ENCODE results near the gene ABHD16A. TPM values are rescaled to one million over a fixed set of nuclear protein-coding genes. Genes with fewer than 3 reads are reported as not detected.

ABHD16A gene
- total RNA-seq, 4 donors from 2014 or later = 39.2 to 82.9 (median 57.5) TPM

GRCh38 chr6:31717499-31718222 is 14.5 kb upstream of the ABHD16A start:
- Histone ChIP-seq H3K4me3 (no peak overlapping the region), H3K27ac (no peak overlapping the region)
- TF ChIP-seq POLR2A (IDR thresholded peaks at IDR 0.05) = no peak
- no peak for TF ChIP-seq CTCF (IDR thresholded peaks at IDR 0.05 in 4 of 5, conservative IDR thresholded peaks at IDR 0.05 in 1 of 5)

DNA sequence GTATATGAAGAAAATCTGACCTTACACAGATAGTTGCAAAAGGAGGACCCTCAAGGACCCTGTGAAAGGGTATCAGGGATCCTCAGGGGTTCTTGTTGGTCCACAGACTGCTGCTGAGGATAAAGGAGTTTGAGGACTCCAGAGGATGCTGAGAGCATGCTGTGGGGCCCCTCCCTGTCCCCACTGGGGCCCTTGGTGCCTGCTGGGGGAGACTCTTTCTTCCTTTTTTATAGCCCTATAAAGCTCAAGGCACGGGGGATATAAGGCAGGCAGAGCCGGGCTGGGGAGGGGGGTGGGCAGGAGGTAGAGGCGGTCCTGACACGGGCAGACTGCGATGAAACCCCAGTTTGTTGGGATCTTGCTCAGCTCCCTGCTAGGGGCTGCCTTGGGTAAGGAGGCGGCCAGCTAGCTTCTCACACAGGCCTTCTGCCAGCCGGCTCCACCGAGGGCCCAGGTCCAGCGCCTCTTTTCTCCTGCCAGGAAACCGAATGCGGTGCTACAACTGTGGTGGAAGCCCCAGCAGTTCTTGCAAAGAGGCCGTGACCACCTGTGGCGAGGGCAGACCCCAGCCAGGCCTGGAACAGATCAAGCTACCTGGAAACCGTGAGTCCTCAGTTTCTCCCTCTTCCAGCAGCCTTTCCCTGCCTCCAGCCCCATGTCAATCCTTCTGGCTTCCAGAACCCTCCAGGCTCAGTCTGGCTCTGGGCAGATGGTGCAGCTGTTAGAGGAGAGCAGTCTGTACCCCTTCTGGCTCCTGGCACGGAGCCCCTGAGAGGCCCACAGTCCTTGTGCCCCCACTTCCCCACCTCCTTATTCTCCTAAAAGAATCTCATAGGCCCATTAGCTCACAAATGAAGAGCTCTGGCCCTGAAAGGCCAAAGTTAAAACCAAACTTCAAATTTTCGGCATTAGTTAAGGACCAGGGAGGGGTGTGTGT is 12.2 kb upstream of the ABHD16A start, which contains the start of gene LY6G6D:
LY6G6D (plus strand) TSS at position 327 of the 937 bp plus-strand sequence; CDS start at position 335, 8 bp downstream.
- in situ Hi-C loops (cut with MboI; ENCODE audit: low sequenced_read_pairs in 4 of 4) = no loop called here
- no peak within 1 kb of the TSS for H3K27ac ChIP-seq
- H3K27me3 ChIP-seq = no peaks in the 10 kb centered on the region
- DNase-seq (no peak), ATAC-seq (peak in 1 of 2 donors; percentile 39)
- H3K9me3 ChIP-seq = no peaks in the 10 kb centered on the region
- TF ChIP-seq CTCF (IDR thresholded peaks at IDR 0.05 in 4 of 5, conservative IDR thresholded peaks at IDR 0.05 in 1 of 5) (no peak), POLR2A (IDR thresholded peaks at IDR 0.05) (no peak)
- no peaks in the 10 kb centered on the region for H3K36me3 ChIP-seq
- H3K4me3 ChIP-seq = no peak within 1 kb of the TSS
- intact Hi-C loops (cut with DNase I; ENCODE audit: low total_unique reads) = no loop called here
- no peaks in the 10 kb centered on the region for H3K4me1 ChIP-seq

More at GRCh38 chr6:31717499-31718222, 14.5 kb upstream of the ABHD16A start:
- no peak for ATAC-seq
- intact Hi-C loops (cut with DNase I; ENCODE audit: low total_unique reads) (no loop called here), in situ Hi-C loops (cut with MboI; ENCODE audit: low sequenced_read_pairs in 4 of 4) (no loop called here)
- no peak for DNase-seq
- Histone ChIP-seq H3K9me3 (no peaks in the 10 kb centered on the region), H3K4me1 (no peaks in the 10 kb centered on the region), H3K27me3 (no peaks in the 10 kb centered on the region), H3K36me3 (no peaks in the 10 kb centered on the region)

- intact Hi-C loops (cut with DNase I; ENCODE audit: low total_unique reads) (no loop called here), in situ Hi-C loops (cut with MboI; ENCODE audit: low sequenced_read_pairs in 4 of 4) (no loop called here)
- Histone ChIP-seq H3K27ac (no peak overlapping the region), H3K9me3 (no peaks in the 10 kb centered on the region), H3K36me3 (no peaks in the 10 kb centered on the region), H3K4me1 (no peaks in the 10 kb centered on the region), H3K4me3 (no peak overlapping the region), H3K27me3 (no peaks in the 10 kb centered on the region)
- TF ChIP-seq POLR2A (IDR thresholded peaks at IDR 0.05) = no peak
- no peak for TF ChIP-seq CTCF (IDR thresholded peaks at IDR 0.05 in 4 of 5, conservative IDR thresholded peaks at IDR 0.05 in 1 of 5)
- DNase-seq (no peak), ATAC-seq (no peak)
These were observed 11.0 kb upstream of the ABHD16A start for GRCh38 chr6:31713991-31714684.

- ATAC-seq = no peak
- no peaks in the 10 kb centered on the region for H3K4me1 ChIP-seq
- no peak overlapping the region for H3K4me3 ChIP-seq
- no peak overlapping the region for H3K27ac ChIP-seq
- H3K27me3 ChIP-seq = no peaks in the 10 kb centered on the region
- in situ Hi-C loops (cut with MboI; ENCODE audit: low sequenced_read_pairs in 4 of 4) (no loop called here), intact Hi-C loops (cut with DNase I; ENCODE audit: low total_unique reads) (no loop called here)
- TF ChIP-seq POLR2A (IDR thresholded peaks at IDR 0.05) (no peak), CTCF (IDR thresholded peaks at IDR 0.05 in 4 of 5, conservative IDR thresholded peaks at IDR 0.05 in 1 of 5) (no peak)
- H3K36me3 ChIP-seq = no peaks in the 10 kb centered on the region
- DNase-seq = no peak
- H3K9me3 ChIP-seq = no peaks in the 10 kb centered on the region
These were observed 10.3 kb upstream of the ABHD16A start for GRCh38 chr6:31713465-31713864.
